ENCODE data around the gene NDST1. TPM values are rescaled to one million over a fixed set of nuclear protein-coding genes. Genes with fewer than 3 reads are reported as not detected.

The NDST1 gene
- total and polyA plus RNA-seq, 10 of the 15 experiments (the other 5 are each of a cell fraction or from before 2014, with no cell fraction given) = 0.20 to 53.5 (median 12.9) TPM

DNA sequence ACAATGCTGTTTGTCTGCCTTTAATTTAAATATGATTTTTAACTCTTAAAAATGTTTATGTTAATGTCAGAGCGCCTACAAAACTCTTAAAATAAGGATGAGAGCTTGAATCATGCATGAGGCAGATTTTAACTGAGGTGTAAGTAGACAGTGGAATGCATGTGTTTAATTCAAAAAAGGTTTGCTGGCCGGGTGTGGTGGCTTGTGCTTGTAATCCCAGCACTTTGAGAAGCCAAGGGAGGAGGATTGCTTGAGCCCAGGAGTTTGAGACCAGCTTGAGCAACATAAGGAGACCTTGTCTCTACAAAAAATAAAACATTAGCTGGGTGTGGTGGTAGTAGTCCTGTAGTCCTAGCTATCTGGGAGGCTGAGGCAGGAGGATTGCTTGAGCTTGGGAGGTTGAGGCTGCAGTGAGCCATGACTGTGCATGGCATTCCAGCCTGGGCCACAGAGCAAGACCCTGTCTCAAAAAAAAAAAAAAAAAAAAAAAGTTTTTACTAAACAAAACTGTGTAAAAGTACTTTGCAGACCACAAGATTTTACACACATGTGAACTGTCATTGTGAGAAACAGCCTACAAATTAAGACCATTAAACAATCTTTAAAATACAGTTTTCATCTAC, 21.1 kb downstream of the NDST1 start:
- no TSS peak for BruUV-seq (replicated peaks)
- ATAC-seq (no peak), FAIRE-seq (no peak), DNase-seq (ENCODE audit: low read depth, low spot score) (no peak)
- Histone ChIP-seq H3K27ac (ENCODE audit: control insufficient read depth, insufficient read depth) (no peak overlapping the region), H3K4me2 (ENCODE audit: control insufficient read depth, insufficient read depth) (no peak overlapping the region), H3K79me2 (ENCODE audit: control insufficient read depth, insufficient read depth, low read length) (no peaks in the 10 kb centered on the region), H3K36me3 (ENCODE audit: control insufficient read depth in 2 of 2, insufficient read depth in 2 of 2, low read length in 1 of 2) (peaks cover 17 to 29% of the 10 kb centered on the region in 2 experiments; a peak in 3 of 4 replicates), H3K4me3 (no peak overlapping the region), H3K9me3 (replicated peaks; ENCODE audit: control insufficient read depth, insufficient read depth, low read length) (no peaks in the 10 kb centered on the region), H3K9ac (ENCODE audit: control insufficient read depth, insufficient read depth, low read length) (no peak overlapping the region), H2AFZ (ENCODE audit: control insufficient read depth, low read depth, low read length) (no peak overlapping the region), H3K4me1 (ENCODE audit: control insufficient read depth, insufficient read depth, low read length) (no peaks in the 10 kb centered on the region), H3K27me3 (replicated peaks in 1 of 2; ENCODE audit: control insufficient read depth in 2 of 2, insufficient read depth in 2 of 2, low read length in 1 of 2) (no peaks in the 10 kb centered on the region), H4K20me1 (ENCODE audit: control insufficient read depth, insufficient read depth) (no peaks in the 10 kb centered on the region)
- SMC1A ChIA-PET (ENCODE audit: uncharacterized antibody, unreplicated experiment) = interaction anchor here (0.6 kb wide), 1 partner anchor 162 kb away, joined by 3 read pairs; no protein-coding TSS in a partner anchor
- POLR2A ChIA-PET = no interaction called here
- no peak for TF ChIP-seq CHD1 (IDR thresholded peaks at IDR 0.05; ENCODE audit: low read depth, low read length)
- TF ChIP-seq TAF1 (IDR thresholded peaks at IDR 0.05; ENCODE audit: borderline replicate concordance, low read depth, low read length) = no peak
- TF ChIP-seq MAX (IDR thresholded peaks at IDR 0.05; ENCODE audit: low read depth, low read length) = no peak
- TF ChIP-seq, protein P1, sequence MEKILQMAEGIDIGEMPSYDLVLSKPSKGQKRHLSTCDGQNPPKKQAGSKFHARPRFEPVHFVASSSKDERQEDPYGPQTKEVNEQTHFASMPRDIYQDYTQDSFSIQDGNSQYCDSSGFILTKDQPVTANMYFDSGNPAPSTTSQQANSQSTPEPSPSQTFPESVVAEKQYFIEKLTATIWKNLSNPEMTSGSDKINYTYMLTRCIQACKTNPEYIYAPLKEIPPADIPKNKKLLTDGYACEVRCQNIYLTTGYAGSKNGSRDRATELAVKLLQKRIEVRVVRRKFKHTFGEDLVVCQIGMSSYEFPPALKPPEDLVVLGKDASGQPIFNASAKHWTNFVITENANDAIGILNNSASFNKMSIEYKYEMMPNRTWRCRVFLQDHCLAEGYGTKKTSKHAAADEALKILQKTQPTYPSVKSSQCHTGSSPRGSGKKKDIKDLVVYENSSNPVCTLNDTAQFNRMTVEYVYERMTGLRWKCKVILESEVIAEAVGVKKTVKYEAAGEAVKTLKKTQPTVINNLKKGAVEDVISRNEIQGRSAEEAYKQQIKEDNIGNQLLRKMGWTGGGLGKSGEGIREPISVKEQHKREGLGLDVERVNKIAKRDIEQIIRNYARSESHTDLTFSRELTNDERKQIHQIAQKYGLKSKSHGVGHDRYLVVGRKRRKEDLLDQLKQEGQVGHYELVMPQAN (conservative IDR thresholded peaks at IDR 0.05) = no peak
- TF ChIP-seq PBX3 (IDR thresholded peaks at IDR 0.05; ENCODE audit: insufficient replicate concordance, low read depth, low read length) = no peak
- TF ChIP-seq SUZ12 (IDR thresholded peaks at IDR 0.05; ENCODE audit: unreplicated experiment) = no peak
- no peak for TF ChIP-seq RUNX3 (IDR thresholded peaks at IDR 0.05; ENCODE audit: low read length)
- TF ChIP-seq HDAC6 (IDR thresholded peaks at IDR 0.05; ENCODE audit: unreplicated experiment) = no peak
- no peak for TF ChIP-seq ETV6 (conservative IDR thresholded peaks at IDR 0.05 in 1 of 2, IDR thresholded peaks at IDR 0.05 in 1 of 2; ENCODE audit: borderline replicate concordance in 1 of 2, low read depth in 1 of 2)
- TF ChIP-seq, protein P2, sequence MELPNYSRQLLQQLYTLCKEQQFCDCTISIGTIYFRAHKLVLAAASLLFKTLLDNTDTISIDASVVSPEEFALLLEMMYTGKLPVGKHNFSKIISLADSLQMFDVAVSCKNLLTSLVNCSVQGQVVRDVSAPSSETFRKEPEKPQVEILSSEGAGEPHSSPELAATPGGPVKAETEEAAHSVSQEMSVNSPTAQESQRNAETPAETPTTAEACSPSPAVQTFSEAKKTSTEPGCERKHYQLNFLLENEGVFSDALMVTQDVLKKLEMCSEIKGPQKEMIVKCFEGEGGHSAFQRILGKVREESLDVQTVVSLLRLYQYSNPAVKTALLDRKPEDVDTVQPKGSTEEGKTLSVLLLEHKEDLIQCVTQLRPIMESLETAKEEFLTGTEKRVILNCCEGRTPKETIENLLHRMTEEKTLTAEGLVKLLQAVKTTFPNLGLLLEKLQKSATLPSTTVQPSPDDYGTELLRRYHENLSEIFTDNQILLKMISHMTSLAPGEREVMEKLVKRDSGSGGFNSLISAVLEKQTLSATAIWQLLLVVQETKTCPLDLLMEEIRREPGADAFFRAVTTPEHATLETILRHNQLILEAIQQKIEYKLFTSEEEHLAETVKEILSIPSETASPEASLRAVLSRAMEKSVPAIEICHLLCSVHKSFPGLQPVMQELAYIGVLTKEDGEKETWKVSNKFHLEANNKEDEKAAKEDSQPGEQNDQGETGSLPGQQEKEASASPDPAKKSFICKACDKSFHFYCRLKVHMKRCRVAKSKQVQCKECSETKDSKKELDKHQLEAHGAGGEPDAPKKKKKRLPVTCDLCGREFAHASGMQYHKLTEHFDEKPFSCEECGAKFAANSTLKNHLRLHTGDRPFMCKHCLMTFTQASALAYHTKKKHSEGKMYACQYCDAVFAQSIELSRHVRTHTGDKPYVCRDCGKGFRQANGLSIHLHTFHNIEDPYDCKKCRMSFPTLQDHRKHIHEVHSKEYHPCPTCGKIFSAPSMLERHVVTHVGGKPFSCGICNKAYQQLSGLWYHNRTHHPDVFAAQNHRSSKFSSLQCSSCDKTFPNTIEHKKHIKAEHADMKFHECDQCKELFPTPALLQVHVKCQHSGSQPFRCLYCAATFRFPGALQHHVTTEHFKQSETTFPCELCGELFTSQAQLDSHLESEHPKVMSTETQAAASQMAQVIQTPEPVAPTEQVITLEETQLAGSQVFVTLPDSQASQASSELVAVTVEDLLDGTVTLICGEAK (IDR thresholded peaks at IDR 0.05; ENCODE audit: borderline replicate concordance) = no peak
- TF ChIP-seq GATAD2B (conservative IDR thresholded peaks at IDR 0.05; ENCODE audit: low read depth) = no peak
- TF ChIP-seq LARP7 (IDR thresholded peaks at IDR 0.05) = no peak
- intact Hi-C loops (cut with micrococcal nuclease; ENCODE audit: unreplicated experiment) = no loop called here
- CTCF ChIA-PET = no interaction called here
- WGBS (ENCODE audit: insufficient coverage, insufficient replicate concordance, low lambda C conversion rate, missing lambda C conversion rate) = 80% methylated on average over 2 of the region's 2 CpGs
- in situ Hi-C loops (cut with MboI) = no loop called here
- RAD21 ChIA-PET (ENCODE audit: unreplicated experiment) = interaction anchor here (0.8 kb wide), 1 partner anchor 70 kb away, joined by 3 read pairs; no protein-coding TSS in a partner anchor

Measured in GM12878 (cell line).